Smooth muscle cell of the umbilical artery (primary cell): Measurements from ENCODE around the gene VN1R4. TPM values are rescaled to one million over a fixed set of nuclear protein-coding genes. Genes with fewer than 3 reads are reported as not detected.

Experiments used
- total RNA-seq: library from RNA; depleted of rRNA; stranded (reverse); fragments of >200 nt; gene quantifications from 2 replicates; pipeline ENCODE4 v1.2.3, GENCODE V29; 2014

Gene VN1R4
- not detected in 2 replicates for total RNA-seq

GRCh38 chr19:53267623-53268022, at the start of gene VN1R4:
VN1R4 (minus strand) TSS chr19:53267723; CDS start chr19:53267665, 58 bp downstream.

GRCh38 chr19:53257715-53258342, 9.7 kb downstream of the VN1R4 start, which contains the start of gene VN1R2:
VN1R2 (plus strand) TSS chr19:53258292; CDS start chr19:53258376, 84 bp downstream.

GRCh38 chr19:53254411-53255341, 12.8 kb downstream of the VN1R4 start, which contains the start of gene ZNF677:
ZNF677 (minus strand) TSS chr19:53254873; CDS start chr19:53251550, 3,323 bp downstream.

Other genes with a start within 250 kb of the VN1R4 start
- gene ERVV-2, start 223.0 kb downstream of the VN1R4 start, total RNA-seq = 0.05 TPM in 1 of 2 replicates, not detected in the other
- gene ZNF160, start 164.3 kb downstream of the VN1R4 start, total RNA-seq = 34.1 and 45.0 TPM in 2 replicates
- 8.3 and 9.9 TPM in 2 replicates for gene ZNF415, start 134.8 kb downstream of the VN1R4 start, total RNA-seq
- 6.8 and 9.3 TPM in 2 replicates for gene ZNF347, start 108.7 kb downstream of the VN1R4 start, total RNA-seq
- 3.3 and 5.4 TPM in 2 replicates for gene ZNF665, start 74.4 kb downstream of the VN1R4 start, total RNA-seq
- gene ZNF677, start 12.8 kb downstream of the VN1R4 start, total RNA-seq = 14.0 and 18.7 TPM in 2 replicates
- gene VN1R2, start 9.4 kb downstream of the VN1R4 start, total RNA-seq = not detected in 2 replicates
- 8.3 and 9.8 TPM in 2 replicates for gene ZNF845, start 66.0 kb upstream of the VN1R4 start, total RNA-seq
- 8.5 and 9.2 TPM in 2 replicates for gene ZNF525, start 98.0 kb upstream of the VN1R4 start, total RNA-seq
- 15.4 and 18.1 TPM in 2 replicates for gene ZNF765, start 127.4 kb upstream of the VN1R4 start, total RNA-seq
- gene ZNF761, start 164.3 kb upstream of the VN1R4 start, total RNA-seq = 16.3 and 23.3 TPM in 2 replicates
- 4.2 and 4.5 TPM in 2 replicates for gene ZNF813, start 200.0 kb upstream of the VN1R4 start, total RNA-seq